ENCODE measurements around the gene AIFM1.

DNA sequence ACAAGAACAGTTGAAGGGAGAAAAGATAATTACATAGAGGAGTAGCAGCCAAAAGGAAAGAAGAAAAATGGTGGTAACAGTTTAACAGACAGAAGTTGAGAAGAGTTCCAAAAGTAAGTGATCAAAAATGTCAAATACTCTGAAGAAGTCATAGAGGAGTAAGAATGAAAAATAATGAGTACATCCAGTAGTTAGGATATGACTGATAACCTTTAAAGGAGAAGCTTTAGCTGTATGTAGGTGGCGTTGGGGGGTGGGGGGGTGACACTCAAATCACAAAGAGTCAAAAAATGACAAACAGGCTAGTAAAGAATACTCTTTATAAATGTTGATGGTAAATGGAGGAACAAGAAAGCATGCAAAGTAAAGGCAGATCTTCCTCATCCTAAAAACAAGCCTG lies 46.7 kb upstream of the AIFM1 start:
- TF ChIP-seq, protein P1, sequence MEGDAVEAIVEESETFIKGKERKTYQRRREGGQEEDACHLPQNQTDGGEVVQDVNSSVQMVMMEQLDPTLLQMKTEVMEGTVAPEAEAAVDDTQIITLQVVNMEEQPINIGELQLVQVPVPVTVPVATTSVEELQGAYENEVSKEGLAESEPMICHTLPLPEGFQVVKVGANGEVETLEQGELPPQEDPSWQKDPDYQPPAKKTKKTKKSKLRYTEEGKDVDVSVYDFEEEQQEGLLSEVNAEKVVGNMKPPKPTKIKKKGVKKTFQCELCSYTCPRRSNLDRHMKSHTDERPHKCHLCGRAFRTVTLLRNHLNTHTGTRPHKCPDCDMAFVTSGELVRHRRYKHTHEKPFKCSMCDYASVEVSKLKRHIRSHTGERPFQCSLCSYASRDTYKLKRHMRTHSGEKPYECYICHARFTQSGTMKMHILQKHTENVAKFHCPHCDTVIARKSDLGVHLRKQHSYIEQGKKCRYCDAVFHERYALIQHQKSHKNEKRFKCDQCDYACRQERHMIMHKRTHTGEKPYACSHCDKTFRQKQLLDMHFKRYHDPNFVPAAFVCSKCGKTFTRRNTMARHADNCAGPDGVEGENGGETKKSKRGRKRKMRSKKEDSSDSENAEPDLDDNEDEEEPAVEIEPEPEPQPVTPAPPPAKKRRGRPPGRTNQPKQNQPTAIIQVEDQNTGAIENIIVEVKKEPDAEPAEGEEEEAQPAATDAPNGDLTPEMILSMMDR (conservative IDR thresholded peaks at IDR 0.05; ENCODE audit: low read depth in 2 of 2) = no peak
- TF ChIP-seq EZH2phosphoT487 (IDR thresholded peaks at IDR 0.05; ENCODE audit: unreplicated experiment) (no peak), EZH2 (IDR thresholded peaks at IDR 0.05; ENCODE audit: low read depth, unreplicated experiment) (no peak), POLR2AphosphoS5 (IDR thresholded peaks at IDR 0.05; ENCODE audit: low read depth) (no peak), JUNB (IDR thresholded peaks at IDR 0.05; ENCODE audit: unreplicated experiment) (no peak), CREB1 (CRISPR knock-in tag; IDR thresholded peaks at IDR 0.05; ENCODE audit: low read depth) (no peak), ZNF331 (CRISPR knock-in tag; IDR thresholded peaks at IDR 0.05; ENCODE audit: low read depth) (no peak)
- TF ChIP-seq, protein P2, sequence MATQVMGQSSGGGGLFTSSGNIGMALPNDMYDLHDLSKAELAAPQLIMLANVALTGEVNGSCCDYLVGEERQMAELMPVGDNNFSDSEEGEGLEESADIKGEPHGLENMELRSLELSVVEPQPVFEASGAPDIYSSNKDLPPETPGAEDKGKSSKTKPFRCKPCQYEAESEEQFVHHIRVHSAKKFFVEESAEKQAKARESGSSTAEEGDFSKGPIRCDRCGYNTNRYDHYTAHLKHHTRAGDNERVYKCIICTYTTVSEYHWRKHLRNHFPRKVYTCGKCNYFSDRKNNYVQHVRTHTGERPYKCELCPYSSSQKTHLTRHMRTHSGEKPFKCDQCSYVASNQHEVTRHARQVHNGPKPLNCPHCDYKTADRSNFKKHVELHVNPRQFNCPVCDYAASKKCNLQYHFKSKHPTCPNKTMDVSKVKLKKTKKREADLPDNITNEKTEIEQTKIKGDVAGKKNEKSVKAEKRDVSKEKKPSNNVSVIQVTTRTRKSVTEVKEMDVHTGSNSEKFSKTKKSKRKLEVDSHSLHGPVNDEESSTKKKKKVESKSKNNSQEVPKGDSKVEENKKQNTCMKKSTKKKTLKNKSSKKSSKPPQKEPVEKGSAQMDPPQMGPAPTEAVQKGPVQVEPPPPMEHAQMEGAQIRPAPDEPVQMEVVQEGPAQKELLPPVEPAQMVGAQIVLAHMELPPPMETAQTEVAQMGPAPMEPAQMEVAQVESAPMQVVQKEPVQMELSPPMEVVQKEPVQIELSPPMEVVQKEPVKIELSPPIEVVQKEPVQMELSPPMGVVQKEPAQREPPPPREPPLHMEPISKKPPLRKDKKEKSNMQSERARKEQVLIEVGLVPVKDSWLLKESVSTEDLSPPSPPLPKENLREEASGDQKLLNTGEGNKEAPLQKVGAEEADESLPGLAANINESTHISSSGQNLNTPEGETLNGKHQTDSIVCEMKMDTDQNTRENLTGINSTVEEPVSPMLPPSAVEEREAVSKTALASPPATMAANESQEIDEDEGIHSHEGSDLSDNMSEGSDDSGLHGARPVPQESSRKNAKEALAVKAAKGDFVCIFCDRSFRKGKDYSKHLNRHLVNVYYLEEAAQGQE (IDR thresholded peaks at IDR 0.05; ENCODE audit: unreplicated experiment) = no peak
- TF ChIP-seq, protein P3, sequence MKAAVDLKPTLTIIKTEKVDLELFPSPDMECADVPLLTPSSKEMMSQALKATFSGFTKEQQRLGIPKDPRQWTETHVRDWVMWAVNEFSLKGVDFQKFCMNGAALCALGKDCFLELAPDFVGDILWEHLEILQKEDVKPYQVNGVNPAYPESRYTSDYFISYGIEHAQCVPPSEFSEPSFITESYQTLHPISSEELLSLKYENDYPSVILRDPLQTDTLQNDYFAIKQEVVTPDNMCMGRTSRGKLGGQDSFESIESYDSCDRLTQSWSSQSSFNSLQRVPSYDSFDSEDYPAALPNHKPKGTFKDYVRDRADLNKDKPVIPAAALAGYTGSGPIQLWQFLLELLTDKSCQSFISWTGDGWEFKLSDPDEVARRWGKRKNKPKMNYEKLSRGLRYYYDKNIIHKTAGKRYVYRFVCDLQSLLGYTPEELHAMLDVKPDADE (IDR thresholded peaks at IDR 0.05) = no peak
- TF ChIP-seq, protein P4, sequence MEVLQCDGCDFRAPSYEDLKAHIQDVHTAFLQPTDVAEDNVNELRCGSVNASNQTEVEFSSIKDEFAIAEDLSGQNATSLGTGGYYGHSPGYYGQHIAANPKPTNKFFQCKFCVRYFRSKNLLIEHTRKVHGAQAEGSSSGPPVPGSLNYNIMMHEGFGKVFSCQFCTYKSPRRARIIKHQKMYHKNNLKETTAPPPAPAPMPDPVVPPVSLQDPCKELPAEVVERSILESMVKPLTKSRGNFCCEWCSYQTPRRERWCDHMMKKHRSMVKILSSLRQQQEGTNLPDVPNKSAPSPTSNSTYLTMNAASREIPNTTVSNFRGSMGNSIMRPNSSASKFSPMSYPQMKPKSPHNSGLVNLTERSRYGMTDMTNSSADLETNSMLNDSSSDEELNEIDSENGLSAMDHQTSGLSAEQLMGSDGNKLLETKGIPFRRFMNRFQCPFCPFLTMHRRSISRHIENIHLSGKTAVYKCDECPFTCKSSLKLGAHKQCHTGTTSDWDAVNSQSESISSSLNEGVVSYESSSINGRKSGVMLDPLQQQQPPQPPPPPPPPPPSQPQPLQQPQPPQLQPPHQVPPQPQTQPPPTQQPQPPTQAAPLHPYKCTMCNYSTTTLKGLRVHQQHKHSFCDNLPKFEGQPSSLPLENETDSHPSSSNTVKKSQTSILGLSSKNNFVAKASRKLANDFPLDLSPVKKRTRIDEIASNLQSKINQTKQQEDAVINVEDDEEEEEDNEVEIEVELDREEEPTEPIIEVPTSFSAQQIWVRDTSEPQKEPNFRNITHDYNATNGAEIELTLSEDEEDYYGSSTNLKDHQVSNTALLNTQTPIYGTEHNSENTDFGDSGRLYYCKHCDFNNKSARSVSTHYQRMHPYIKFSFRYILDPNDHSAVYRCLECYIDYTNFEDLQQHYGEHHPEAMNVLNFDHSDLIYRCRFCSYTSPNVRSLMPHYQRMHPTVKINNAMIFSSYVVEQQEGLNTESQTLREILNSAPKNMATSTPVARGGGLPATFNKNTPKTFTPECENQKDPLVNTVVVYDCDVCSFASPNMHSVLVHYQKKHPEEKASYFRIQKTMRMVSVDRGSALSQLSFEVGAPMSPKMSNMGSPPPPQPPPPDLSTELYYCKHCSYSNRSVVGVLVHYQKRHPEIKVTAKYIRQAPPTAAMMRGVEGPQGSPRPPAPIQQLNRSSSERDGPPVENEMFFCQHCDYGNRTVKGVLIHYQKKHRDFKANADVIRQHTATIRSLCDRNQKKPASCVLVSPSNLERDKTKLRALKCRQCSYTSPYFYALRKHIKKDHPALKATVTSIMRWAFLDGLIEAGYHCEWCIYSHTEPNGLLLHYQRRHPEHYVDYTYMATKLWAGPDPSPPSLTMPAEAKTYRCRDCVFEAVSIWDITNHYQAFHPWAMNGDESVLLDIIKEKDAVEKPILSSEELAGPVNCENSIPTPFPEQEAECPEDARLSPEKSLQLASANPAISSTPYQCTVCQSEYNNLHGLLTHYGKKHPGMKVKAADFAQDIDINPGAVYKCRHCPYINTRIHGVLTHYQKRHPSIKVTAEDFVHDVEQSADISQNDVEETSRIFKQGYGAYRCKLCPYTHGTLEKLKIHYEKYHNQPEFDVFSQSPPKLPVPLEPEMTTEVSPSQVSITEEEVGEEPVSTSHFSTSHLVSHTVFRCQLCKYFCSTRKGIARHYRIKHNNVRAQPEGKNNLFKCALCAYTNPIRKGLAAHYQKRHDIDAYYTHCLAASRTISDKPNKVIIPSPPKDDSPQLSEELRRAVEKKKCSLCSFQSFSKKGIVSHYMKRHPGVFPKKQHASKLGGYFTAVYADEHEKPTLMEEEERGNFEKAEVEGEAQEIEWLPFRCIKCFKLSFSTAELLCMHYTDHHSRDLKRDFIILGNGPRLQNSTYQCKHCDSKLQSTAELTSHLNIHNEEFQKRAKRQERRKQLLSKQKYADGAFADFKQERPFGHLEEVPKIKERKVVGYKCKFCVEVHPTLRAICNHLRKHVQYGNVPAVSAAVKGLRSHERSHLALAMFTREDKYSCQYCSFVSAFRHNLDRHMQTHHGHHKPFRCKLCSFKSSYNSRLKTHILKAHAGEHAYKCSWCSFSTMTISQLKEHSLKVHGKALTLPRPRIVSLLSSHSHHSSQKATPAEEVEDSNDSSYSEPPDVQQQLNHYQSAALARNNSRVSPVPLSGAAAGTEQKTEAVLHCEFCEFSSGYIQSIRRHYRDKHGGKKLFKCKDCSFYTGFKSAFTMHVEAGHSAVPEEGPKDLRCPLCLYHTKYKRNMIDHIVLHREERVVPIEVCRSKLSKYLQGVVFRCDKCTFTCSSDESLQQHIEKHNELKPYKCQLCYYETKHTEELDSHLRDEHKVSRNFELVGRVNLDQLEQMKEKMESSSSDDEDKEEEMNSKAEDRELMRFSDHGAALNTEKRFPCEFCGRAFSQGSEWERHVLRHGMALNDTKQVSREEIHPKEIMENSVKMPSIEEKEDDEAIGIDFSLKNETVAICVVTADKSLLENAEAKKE (CRISPR knock-in tag; IDR thresholded peaks at IDR 0.05) = no peak

Measured in GM23338 (cell line).